PC-9 (cell line): Measurements from ENCODE around the gene AIMP1.

Experiments used
- CTCF ChIP-seq: fragments of 200-600 bp; sonication (generic); conservative IDR thresholded peaks from 2 replicates; pipeline ENCODE4 v1.6.1; 2017; ENCODE audit warnings: mixed run types, antibody characterized with exemption, mild to moderate bottlenecking, moderate library complexity
- EZH2 ChIP-seq: fragments of 200-600 bp; sonication (generic); IDR thresholded peaks from 2 replicates; pipeline ENCODE4 v1.8.0; 2017; ENCODE audit warnings: antibody characterized with exemption, low read depth

GRCh38 chr4:106365613-106366012, 49.3 kb downstream of the AIMP1 start:
- TF ChIP-seq CTCF (no peak), EZH2 (no peak)
